Adipocyte (in vitro differentiated cells): ENCODE results near the gene PACSIN1.

ENCODE experiments used
- DNase-seq: peaks from one replicate; pipeline ENCODE4 v3.0.0-alpha.2; 2015; ENCODE audit warnings: low read depth
- H3K27me3 ChIP-seq: replicated peaks from 2 replicates; pipeline ENCODE4 v1.7.0; 2013; ENCODE audit warnings: mild to moderate bottlenecking, low read length, moderate library complexity; ENCODE audit not compliant: control insufficient read depth, insufficient read depth
- H3K36me3 ChIP-seq: 2 replicates; pipeline ENCODE4 v1.7.0; 2013; ENCODE audit warnings: low read length, mild to moderate bottlenecking, moderate library complexity; ENCODE audit not compliant: control insufficient read depth, insufficient read depth, severe bottlenecking
- H3K4me1 ChIP-seq: 2 replicates; pipeline ENCODE4 v1.7.0; 2013; ENCODE audit warnings: mild to moderate bottlenecking, low read length, moderate library complexity; ENCODE audit not compliant: control insufficient read depth, insufficient read depth
- H3K4me3 ChIP-seq: 2 replicates; pipeline ENCODE4 v1.7.0; 2013; ENCODE audit warnings: mild to moderate bottlenecking, low read length, moderate library complexity
- H3K9ac ChIP-seq: 2 replicates; pipeline ENCODE4 v1.7.0; 2013; ENCODE audit warnings: mild to moderate bottlenecking, low read length, moderate library complexity
- H3K9me3 ChIP-seq: 2 replicates; pipeline ENCODE4 v1.7.0; 2013; ENCODE audit warnings: mild to moderate bottlenecking, low read length, moderate library complexity; ENCODE audit not compliant: control insufficient read depth

Gene PACSIN1

GRCh38 chr6:34487536-34487935, 21.7 kb downstream of the PACSIN1 start:
- no peak for DNase-seq
- H3K9ac ChIP-seq = no peak overlapping the region
- H3K27me3 ChIP-seq = peaks cover 8% of the 10 kb centered on the region
- no peak overlapping the region for H3K4me3 ChIP-seq
- H3K36me3 ChIP-seq = no peaks in the 10 kb centered on the region
- peaks cover 9% of the 10 kb centered on the region for H3K4me1 ChIP-seq
- no peaks in the 10 kb centered on the region for H3K9me3 ChIP-seq

DNA sequence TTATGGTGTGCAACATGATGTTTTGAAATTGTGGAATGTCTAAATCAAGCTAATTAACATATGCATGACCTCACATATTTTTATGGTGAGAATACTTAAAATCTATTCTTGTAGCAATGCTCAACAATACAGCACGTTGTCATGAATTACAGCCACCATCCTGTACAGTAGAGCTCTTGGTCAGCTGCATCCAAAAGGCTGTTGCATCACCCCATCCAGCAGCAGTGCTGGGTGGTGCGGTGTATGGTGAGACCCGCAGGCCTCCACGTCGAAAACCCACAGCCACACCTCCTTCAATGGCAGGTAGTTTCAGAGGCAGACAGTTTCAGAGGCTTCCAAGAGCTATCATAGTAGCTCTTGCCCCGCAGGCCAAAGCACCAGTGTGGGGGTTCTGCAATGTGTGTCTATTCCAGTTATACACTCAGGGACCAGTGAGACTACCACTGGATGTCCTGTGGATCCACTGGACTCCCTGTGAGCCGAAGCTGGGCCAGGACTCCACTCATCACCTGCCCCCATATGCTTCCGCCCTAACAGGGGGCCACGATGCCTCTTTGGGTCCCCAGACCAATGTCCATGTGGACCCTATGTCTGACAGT, 23.4 kb downstream of the PACSIN1 start:
- no peak for DNase-seq
- peaks cover 9% of the 10 kb centered on the region for H3K4me1 ChIP-seq
- peaks cover 13% of the 10 kb centered on the region for H3K27me3 ChIP-seq
- H3K9ac ChIP-seq = no peak overlapping the region
- peaks cover 8% of the 10 kb centered on the region for H3K9me3 ChIP-seq
- H3K4me3 ChIP-seq = no peak overlapping the region
- no peaks in the 10 kb centered on the region for H3K36me3 ChIP-seq

- Histone ChIP-seq H3K9me3 (peaks cover 8% of the 10 kb centered on the region), H3K4me3 (no peak overlapping the region), H3K9ac (peak overlapping the region; percentile 30), H3K36me3 (no peaks in the 10 kb centered on the region), H3K27me3 (peaks cover 21% of the 10 kb centered on the region), H3K4me1 (peaks cover 9% of the 10 kb centered on the region)
- no peak for DNase-seq
These were observed 24.7 kb downstream of the PACSIN1 start for GRCh38 chr6:34490390-34491090.

- H3K36me3 ChIP-seq = no peaks in the 10 kb centered on the region
- H3K9ac ChIP-seq = peak overlapping the region; percentile 30
- peaks cover 25% of the 10 kb centered on the region for H3K27me3 ChIP-seq
- H3K9me3 ChIP-seq = peaks cover 8% of the 10 kb centered on the region
- H3K4me1 ChIP-seq = peaks cover 9% of the 10 kb centered on the region
- H3K4me3 ChIP-seq = no peak overlapping the region
- peak; percentile 31 for DNase-seq
These were observed 25.2 kb downstream of the PACSIN1 start for GRCh38 chr6:34491091-34491430.

DNA sequence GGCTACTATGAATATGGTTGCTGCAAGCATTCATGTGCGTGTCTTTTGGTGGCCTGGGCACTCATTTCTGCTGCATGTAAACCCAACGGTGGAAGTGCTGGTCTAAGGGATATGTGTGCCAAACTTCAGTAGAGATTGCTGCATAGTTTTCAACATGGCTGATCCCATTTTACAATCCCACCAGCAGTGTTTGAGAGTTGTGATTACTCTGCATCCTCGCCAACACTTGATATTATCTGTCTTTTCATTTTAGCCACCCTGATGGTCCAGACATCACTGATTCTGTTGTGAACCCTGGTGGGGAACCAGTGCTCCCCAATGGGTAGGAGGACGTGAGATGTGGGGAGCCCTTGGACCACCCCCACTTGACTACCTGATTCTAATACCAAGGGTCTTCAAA, 27.5 kb downstream of the PACSIN1 start:
- Histone ChIP-seq H3K4me3 (no peak overlapping the region), H3K36me3 (no peaks in the 10 kb centered on the region), H3K9me3 (peaks cover 8% of the 10 kb centered on the region), H3K9ac (no peak overlapping the region), H3K27me3 (peaks cover 29% of the 10 kb centered on the region), H3K4me1 (peaks cover 9% of the 10 kb centered on the region)
- DNase-seq = no peak

DNA sequence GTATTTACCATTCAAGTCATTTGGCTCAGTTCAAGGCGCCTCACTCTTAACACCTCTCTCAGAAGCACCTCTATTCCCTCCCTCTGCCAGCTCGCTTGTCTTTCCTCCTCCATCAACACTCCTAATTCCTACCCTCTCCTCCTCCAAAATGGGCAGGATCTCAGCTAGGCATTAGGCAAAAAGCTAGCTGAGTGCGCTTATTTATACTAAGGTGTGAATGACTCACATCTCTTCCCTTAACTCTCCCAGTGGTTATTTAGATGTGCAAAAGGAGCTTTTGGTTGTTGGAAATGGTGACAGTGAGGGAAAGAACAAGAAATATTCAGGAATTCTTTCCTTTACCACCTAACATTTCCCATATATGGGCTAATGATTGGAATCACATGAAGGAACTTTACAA, 29.1 kb downstream of the PACSIN1 start:
- Histone ChIP-seq H3K4me3 (no peak overlapping the region), H3K27me3 (peaks cover 29% of the 10 kb centered on the region), H3K4me1 (peaks cover 9% of the 10 kb centered on the region), H3K36me3 (no peaks in the 10 kb centered on the region), H3K9ac (no peak overlapping the region), H3K9me3 (peaks cover 12% of the 10 kb centered on the region)
- DNase-seq = no peak

DNA sequence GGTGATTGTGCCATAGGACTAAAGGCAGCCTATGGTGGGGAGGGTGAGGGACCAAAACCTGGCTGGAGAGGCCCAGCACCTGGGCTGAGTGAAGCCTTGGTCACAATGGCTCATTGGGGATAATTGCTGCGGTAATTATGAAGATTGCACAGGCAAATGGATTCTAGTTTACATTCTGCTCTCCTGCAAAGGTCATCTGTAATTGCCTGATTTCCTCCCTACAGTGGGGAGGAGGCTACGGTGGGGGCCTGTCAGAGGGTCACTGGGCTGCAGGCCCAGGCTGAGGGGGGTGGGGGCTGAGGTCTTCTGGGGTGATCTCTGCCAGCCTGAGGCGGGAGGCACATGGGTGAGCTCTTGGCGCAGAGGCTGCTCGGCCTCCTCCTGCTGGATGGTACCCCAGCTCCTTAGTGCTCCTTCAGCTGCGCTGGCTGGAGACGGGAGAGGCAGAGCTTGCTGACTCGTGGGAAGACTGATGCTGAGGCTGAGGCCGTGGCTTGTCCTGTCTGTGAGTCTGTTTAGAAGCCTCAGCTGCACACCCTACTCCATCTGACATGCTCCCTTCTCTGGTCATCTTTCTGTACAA, 30.3 kb downstream of the PACSIN1 start:
- Histone ChIP-seq H3K36me3 (no peaks in the 10 kb centered on the region), H3K9ac (no peak overlapping the region)

GRCh38 chr6:34497411-34497810, 31.5 kb downstream of the PACSIN1 start:
- Histone ChIP-seq H3K36me3 (no peaks in the 10 kb centered on the region), H3K27me3 (peaks cover 29% of the 10 kb centered on the region), H3K9ac (no peak overlapping the region), H3K4me1 (no peaks in the 10 kb centered on the region), H3K9me3 (peaks cover 28% of the 10 kb centered on the region), H3K4me3 (no peak overlapping the region)
- DNase-seq = no peak

More for the DNA sequence above, 30.3 kb downstream of the PACSIN1 start:
- H3K9me3 ChIP-seq = peaks cover 23% of the 10 kb centered on the region
- H3K27me3 ChIP-seq = peaks cover 29% of the 10 kb centered on the region
- peaks cover under 1% of the 10 kb centered on the region for H3K4me1 ChIP-seq
- no peak overlapping the region for H3K4me3 ChIP-seq
- DNase-seq = no peak

GRCh38 chr6:34506718-34507117, 40.8 kb downstream of the PACSIN1 start:
- H3K4me1 ChIP-seq = no peaks in the 10 kb centered on the region
- DNase-seq = no peak
- H3K36me3 ChIP-seq = no peaks in the 10 kb centered on the region
- H3K27me3 ChIP-seq = peaks cover 2% of the 10 kb centered on the region
- H3K4me3 ChIP-seq = no peak overlapping the region
- H3K9me3 ChIP-seq = peaks cover 16% of the 10 kb centered on the region
- H3K9ac ChIP-seq = no peak overlapping the region

GRCh38 chr6:34508425-34508824, 42.5 kb downstream of the PACSIN1 start:
- DNase-seq = no peak
- Histone ChIP-seq H3K27me3 (peaks cover 5% of the 10 kb centered on the region), H3K9me3 (peaks cover 5% of the 10 kb centered on the region), H3K9ac (no peak overlapping the region), H3K4me1 (no peaks in the 10 kb centered on the region), H3K36me3 (no peaks in the 10 kb centered on the region), H3K4me3 (no peak overlapping the region)

DNA sequence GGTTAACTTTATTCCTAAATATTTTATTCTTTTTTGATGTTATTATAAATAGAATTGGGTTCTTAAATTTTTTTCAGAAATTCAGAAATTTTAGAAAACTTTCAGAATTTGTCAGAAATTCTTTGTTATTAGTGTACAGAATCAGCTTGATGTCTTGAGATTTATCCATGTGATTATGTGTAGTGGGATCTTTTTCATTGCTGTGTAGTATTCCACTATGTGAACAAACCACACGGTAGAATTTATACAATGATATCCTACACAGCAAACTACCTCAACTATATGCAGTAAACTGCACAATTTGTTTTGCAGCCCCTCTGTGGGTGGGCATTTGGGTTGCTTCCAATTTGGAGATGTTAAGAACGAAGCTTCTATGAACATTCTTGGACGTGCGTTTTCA, 43.9 kb downstream of the PACSIN1 start:
- no peak for DNase-seq
- Histone ChIP-seq H3K9me3 (peaks cover 5% of the 10 kb centered on the region), H3K4me3 (no peak overlapping the region), H3K4me1 (no peaks in the 10 kb centered on the region), H3K9ac (no peak overlapping the region), H3K36me3 (no peaks in the 10 kb centered on the region), H3K27me3 (peaks cover 16% of the 10 kb centered on the region)
